Testis (tissue), 2 donors: ENCODE data around the gene ARHGEF7.

Experiments used
- CTCF ChIP-seq, 3 experiments: fragments of 450-650 bp in 2 of 3; fragments of 200-600 bp in 1 of 3; sonication (generic) in 1 of 3; IDR thresholded peaks; one replicate each; pipeline ENCODE4 v1.5.1; 2016 to 2019; ENCODE audit warnings: antibody characterized with exemption in 3 of 3, mild to moderate bottlenecking in 2 of 3, moderate library complexity in 1 of 3
- POLR2A ChIP-seq: fragments of 450-650 bp; IDR thresholded peaks from one replicate; pipeline ENCODE4 v1.6.1; 2017; ENCODE audit warnings: antibody characterized with exemption, mild to moderate bottlenecking, moderate library complexity

- no peak for TF ChIP-seq CTCF (IDR thresholded peaks at IDR 0.05)
- no peak for TF ChIP-seq POLR2A
Measured at GRCh38 chr13:111131048-111131447, 15.9 kb downstream of the ARHGEF7 start.
